Measurements from ENCODE around the gene KRT6A.

- no peak for TF ChIP-seq CTCF (IDR thresholded peaks at IDR 0.05 in 4 of 5, conservative IDR thresholded peaks at IDR 0.05 in 1 of 5)
- TF ChIP-seq POLR2A (IDR thresholded peaks at IDR 0.05): no peak
Measured at GRCh38 chr12:52446367-52447045, 46.6 kb downstream of the KRT6A start.

Measured in gastrocnemius medialis (tissue), 4 donors.